ENCODE measurements around the gene ZFR2.

DNA sequence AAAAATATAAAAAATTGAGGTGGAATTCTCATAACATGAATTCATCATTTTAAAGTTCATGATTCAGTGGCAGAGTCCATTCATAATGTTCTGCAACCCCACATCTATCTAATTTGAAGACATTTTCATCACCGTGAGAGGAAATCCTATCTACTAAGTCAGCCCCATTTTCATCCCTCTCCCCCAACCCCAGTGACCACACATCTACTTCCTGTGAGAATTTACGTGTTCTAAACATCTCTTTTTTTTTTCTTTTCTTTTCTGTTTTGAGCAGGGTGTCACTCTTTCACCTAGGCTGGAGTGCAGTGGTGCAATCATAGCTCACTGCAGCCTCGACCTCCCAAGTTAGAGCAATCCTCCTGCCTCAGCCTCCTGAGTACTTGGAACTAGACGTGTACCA lies 29.1 kb upstream of the ZFR2 start:
- TF ChIP-seq SIN3A (IDR thresholded peaks at IDR 0.05; ENCODE audit: low read depth, low read length) (no peak), EZH2 (IDR thresholded peaks at IDR 0.05; ENCODE audit: borderline replicate concordance, control insufficient read depth, low read depth, low read length) (no peak), POLR2AphosphoS5 (IDR thresholded peaks at IDR 0.05; ENCODE audit: low read length) (no peak), SIX5 (IDR thresholded peaks at IDR 0.05; ENCODE audit: low read depth, low read length, severe bottlenecking) (no peak), JUND (IDR thresholded peaks at IDR 0.05; ENCODE audit: low read depth, low read length) (no peak)
- TF ChIP-seq, protein P1, sequence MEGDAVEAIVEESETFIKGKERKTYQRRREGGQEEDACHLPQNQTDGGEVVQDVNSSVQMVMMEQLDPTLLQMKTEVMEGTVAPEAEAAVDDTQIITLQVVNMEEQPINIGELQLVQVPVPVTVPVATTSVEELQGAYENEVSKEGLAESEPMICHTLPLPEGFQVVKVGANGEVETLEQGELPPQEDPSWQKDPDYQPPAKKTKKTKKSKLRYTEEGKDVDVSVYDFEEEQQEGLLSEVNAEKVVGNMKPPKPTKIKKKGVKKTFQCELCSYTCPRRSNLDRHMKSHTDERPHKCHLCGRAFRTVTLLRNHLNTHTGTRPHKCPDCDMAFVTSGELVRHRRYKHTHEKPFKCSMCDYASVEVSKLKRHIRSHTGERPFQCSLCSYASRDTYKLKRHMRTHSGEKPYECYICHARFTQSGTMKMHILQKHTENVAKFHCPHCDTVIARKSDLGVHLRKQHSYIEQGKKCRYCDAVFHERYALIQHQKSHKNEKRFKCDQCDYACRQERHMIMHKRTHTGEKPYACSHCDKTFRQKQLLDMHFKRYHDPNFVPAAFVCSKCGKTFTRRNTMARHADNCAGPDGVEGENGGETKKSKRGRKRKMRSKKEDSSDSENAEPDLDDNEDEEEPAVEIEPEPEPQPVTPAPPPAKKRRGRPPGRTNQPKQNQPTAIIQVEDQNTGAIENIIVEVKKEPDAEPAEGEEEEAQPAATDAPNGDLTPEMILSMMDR (IDR thresholded peaks at IDR 0.05 in 2 of 3, conservative IDR thresholded peaks at IDR 0.05 in 1 of 3; ENCODE audit: control insufficient read depth in 2 of 3, extremely low read depth in 1 of 3, insufficient read depth in 1 of 3, low read depth in 3 of 3, low read length in 3 of 3), result no peak
